SU-DHL-6 (cell line): ENCODE results near the gene CHERP.

Source experiments
- CTCF ChIP-seq: fragments of 200-600 bp; sonication (generic); IDR thresholded peaks from one replicate; pipeline ENCODE4 v1.5.1; 2017; ENCODE audit warnings: antibody characterized with exemption, mild to moderate bottlenecking, low read length, moderate library complexity; ENCODE audit not compliant: insufficient read depth, poor library complexity, severe bottlenecking
- EZH2phosphoT487 ChIP-seq: fragments of 200-600 bp; sonication (generic), shearing (Covaris generic); conservative IDR thresholded peaks from 2 replicates; pipeline ENCODE4 v1.6.1; 2018; ENCODE audit warnings: mild to moderate bottlenecking, antibody characterized with exemption, low read length, moderate library complexity, mixed read lengths

GRCh38 chr19:16569609-16570320, 27.5 kb upstream of the CHERP start:
- TF ChIP-seq CTCF (no peak), EZH2phosphoT487 (no peak)
